Endothelial cell of umbilical vein (primary cell): ENCODE results near the gene P4HB. TPM values are rescaled to one million over a fixed set of nuclear protein-coding genes. Genes with fewer than 3 reads are reported as not detected.

Experiments
- BruUV-seq: library from RNA; stranded (reverse); fragments of 400-500 nt; replicated peaks from 2 replicates; lab custom pipeline; 2021; lab: Mats Ljungman, UMichigan
- CTCF ChIA-PET: fragments of 300-600, 350-600 bp; sonication (Branson Sonifier 250); formaldehyde crosslinking; loops from one replicate; lab custom pipeline; 2021; ENCODE audit warnings: antibody characterized with exemption, inconsistent platforms; lab: Charles Lee
- POLR2A ChIA-PET: fragments of 300-600, 350-600 bp; sonication (Branson Sonifier 250); formaldehyde crosslinking; loops from one replicate; lab custom pipeline; 2021; ENCODE audit warnings: antibody characterized with exemption, inconsistent platforms; lab: Charles Lee
- DNase-seq: peaks from one replicate; pipeline ENCODE4 v3.0.0-alpha.2; 2011; ENCODE audit warnings: low read depth, low spot score
- FAIRE-seq: peaks from 2 replicates; lab custom pipeline; 2011; peaks lifted over from hg19 to GRCh38; lab: Jason Lieb, UNC
- H2AFZ ChIP-seq: 2 replicates; pipeline ENCODE4 v1.6.0; 2012; ENCODE audit warnings: low read depth, low read length, control low read depth, inconsistent platforms
- H3K27ac ChIP-seq: 2 replicates; pipeline ENCODE4 v1.5.1; 2011; ENCODE audit warnings: low read depth, mild to moderate bottlenecking, control low read depth, low read length, moderate library complexity; ENCODE audit not compliant: insufficient read depth
- H3K27me3 ChIP-seq, 2 experiments: 2 replicates each; pipeline versions ENCODE4 v1.6.0 to v1.6.1; 2011; ENCODE audit warnings: low read length in 2 of 2, mixed read lengths in 1 of 2; ENCODE audit not compliant: control insufficient read depth in 2 of 2, insufficient read depth in 2 of 2
- H3K36me3 ChIP-seq, 2 experiments: 2 replicates in 1 of 2; 3 replicates in 1 of 2; pipeline ENCODE4 v1.5.1; 2011; ENCODE audit warnings: low read length in 2 of 2, mild to moderate bottlenecking in 1 of 2, moderate library complexity in 1 of 2; ENCODE audit not compliant: control insufficient read depth in 2 of 2, insufficient read depth in 2 of 2; ENCODE audit errors: extremely low read depth in 1 of 2
- H3K4me1 ChIP-seq: 3 replicates; pipeline ENCODE4 v1.5.1; 2011; ENCODE audit warnings: mild to moderate bottlenecking, low read length; ENCODE audit not compliant: control insufficient read depth, insufficient read depth; ENCODE audit errors: extremely low read depth
- H3K4me2 ChIP-seq: 2 replicates; pipeline ENCODE4 v1.6.1; 2011; ENCODE audit warnings: low read length, control low read depth, mixed read lengths; ENCODE audit not compliant: insufficient read depth
- H3K4me3 ChIP-seq, 3 experiments: fragments of 200-600 bp in 1 of 3; sonication (generic), shearing (Covaris generic) in 1 of 3; replicated peaks in 1 of 3; 2 replicates each; pipeline ENCODE4 v1.5.1; 2011 to 2016; ENCODE audit warnings: control low read depth in 3 of 3, low read length in 3 of 3, mild to moderate bottlenecking in 2 of 3, inconsistent platforms in 1 of 3, low read depth in 1 of 3, moderate library complexity in 1 of 3; ENCODE audit not compliant: insufficient read depth in 1 of 3
- H3K79me2 ChIP-seq: 2 replicates; pipeline ENCODE4 v1.6.0; 2012; ENCODE audit warnings: low read length, inconsistent platforms; ENCODE audit not compliant: control insufficient read depth, insufficient read depth
- H3K9ac ChIP-seq: replicated peaks from 2 replicates; pipeline ENCODE3; 2011; ENCODE audit warnings: low read length, control low read depth; ENCODE audit not compliant: insufficient read depth; ENCODE audit errors: extremely low read depth
- H3K9me1 ChIP-seq: replicated peaks from 3 replicates; pipeline ENCODE4 v1.6.0; 2011; ENCODE audit warnings: mild to moderate bottlenecking, low read length; ENCODE audit not compliant: control insufficient read depth, insufficient read depth; ENCODE audit errors: extremely low read depth
- H3K9me3 ChIP-seq: replicated peaks from 2 replicates; pipeline ENCODE4 v1.5.1; 2012; ENCODE audit warnings: low read length, inconsistent platforms; ENCODE audit not compliant: control insufficient read depth, insufficient read depth
- H4K20me1 ChIP-seq: replicated peaks from 2 replicates; pipeline ENCODE3; 2011; ENCODE audit warnings: mild to moderate bottlenecking, low read length; ENCODE audit not compliant: control insufficient read depth, insufficient read depth; ENCODE audit errors: extremely low read depth
- CTCF ChIP-seq, 2 donors: IDR thresholded peaks; 1 replicate in 1 of 2; 2 replicates in 1 of 2; pipeline ENCODE4 v1.5.1; 2011; ENCODE audit warnings: low read length in 2 of 2, mild to moderate bottlenecking in 2 of 2, moderate library complexity in 2 of 2, control low read depth in 1 of 2, inconsistent platforms in 1 of 2, low read depth in 1 of 2; ENCODE audit not compliant: insufficient read depth in 1 of 2; ENCODE audit errors: extremely low read depth in 1 of 2
- EZH2 ChIP-seq: IDR thresholded peaks from 2 replicates; pipeline ENCODE4 v1.6.1; 2012; ENCODE audit warnings: borderline replicate concordance, low read depth, mild to moderate bottlenecking, moderate library complexity, low read length, inconsistent platforms; ENCODE audit not compliant: severe bottlenecking
- FOS ChIP-seq: IDR thresholded peaks from 2 replicates; pipeline ENCODE4 v1.6.1; 2011; ENCODE audit warnings: mild to moderate bottlenecking, low read length, moderate library complexity, borderline replicate concordance; ENCODE audit not compliant: insufficient read depth
- GATA2 ChIP-seq: IDR thresholded peaks from 2 replicates; pipeline ENCODE4 v1.7.0; 2011; ENCODE audit warnings: low read depth, mild to moderate bottlenecking, moderate library complexity, mixed read lengths, low read length; ENCODE audit not compliant: insufficient read length, insufficient read depth
- JUN ChIP-seq: IDR thresholded peaks from 2 replicates; pipeline ENCODE4 v1.6.1; 2011; ENCODE audit warnings: borderline replicate concordance, low read depth; ENCODE audit not compliant: insufficient read length, insufficient read depth
- MAX ChIP-seq: IDR thresholded peaks from 2 replicates; pipeline ENCODE4 v1.6.1; 2011; ENCODE audit not compliant: insufficient read depth, insufficient read length
- MYC ChIP-seq: IDR thresholded peaks from one replicate; pipeline ENCODE4 v1.6.1; 2011; ENCODE audit warnings: mild to moderate bottlenecking, low read depth, low read length
- POLR2A ChIP-seq: IDR thresholded peaks from 2 replicates; pipeline ENCODE4 v1.6.1; 2012; ENCODE audit warnings: low read depth, mild to moderate bottlenecking, control low read depth, low read length
- POLR2AphosphoS5 ChIP-seq: IDR thresholded peaks from 2 replicates; pipeline ENCODE4 v1.6.1; 2012; ENCODE audit warnings: low read depth, mild to moderate bottlenecking, control low read depth, low read length, moderate library complexity; ENCODE audit not compliant: insufficient read depth
- dilution Hi-C: fragments of 300-500 bp; cut with MboI; formaldehyde crosslinking; loops from one replicate; pipeline ENCODE4 v1.15.0; 2019; ENCODE audit warnings: low sequenced_read_pairs; ENCODE audit not compliant: extremely low pct_ligation_motif_present
- intact Hi-C: fragments of 100-400 bp; cut with micrococcal nuclease; formaldehyde crosslinking; loops from one replicate; pipeline ENCODE4 v1.10.0; 2022
- polyA plus RNA-seq, 4 experiments: library from polyadenylated mRNA; depleted of rRNA in 3 of 4; stranded (reverse) in 3 of 4; unstranded in 1 of 4; fragments of >200 nt; gene quantifications; 2 replicates each; pipeline versions ENCODE4 v1.2.1 to v1.2.3, GENCODE V29; 2011 to 2012; ENCODE audit warnings: missing spikeins in 1 of 4
- total RNA-seq: library from RNA; stranded (reverse); gene quantifications from 2 replicates; pipeline ENCODE4 v1.2.3, GENCODE V29; 2021

Gene P4HB
- total and polyA plus RNA-seq, 2 donors (not counting 3 experiments of a cell fraction or from before 2014, with no cell fraction given) = 201 to 988 TPM

GRCh38 chr17:81843713-81844326, 16.5 kb downstream of the P4HB start:
- ChIA-PET CTCF (interaction anchor here (1.2 kb wide), 1 partner anchor 320 kb away, joined by 3 read pairs; no protein-coding TSS in a partner anchor), POLR2A (no interaction called here)

More at GRCh38 chr17:81843713-81844326, 16.5 kb downstream of the P4HB start:
- DNase-seq (no peak), FAIRE-seq (no peak)
- Histone ChIP-seq H3K9ac (no peak overlapping the region), H4K20me1 (no peaks in the 10 kb centered on the region), H3K4me3 (no peak overlapping the region), H3K4me1 (no peaks in the 10 kb centered on the region), H3K79me2 (no peaks in the 10 kb centered on the region), H3K36me3 (peaks cover 24 to 52% of the 10 kb centered on the region in 2 experiments), H2AFZ (no peak overlapping the region), H3K4me2 (no peak overlapping the region), H3K27me3 (no peaks in the 10 kb centered on the region), H3K27ac (no peak overlapping the region), H3K9me3 (no peaks in the 10 kb centered on the region), H3K9me1 (no peaks in the 10 kb centered on the region)
- no TSS peak for BruUV-seq
- dilution Hi-C loops (no loop called here), intact Hi-C loops (no loop called here)
- TF ChIP-seq POLR2AphosphoS5 = no peak
- no peak for TF ChIP-seq JUN
- TF ChIP-seq EZH2 = no peak
- no peak for TF ChIP-seq FOS
- no peak for TF ChIP-seq POLR2A
- TF ChIP-seq MAX = no peak
- TF ChIP-seq GATA2 = no peak
- no peak for TF ChIP-seq MYC
- TF ChIP-seq CTCF (IDR thresholded peaks at IDR 0.05; ENCODE audit: extremely low read depth in 1 of 2, insufficient read depth in 1 of 2, low read depth in 1 of 2, low read length in 2 of 2) = no peak
